GM18868 (cell line): ENCODE measurements around the gene EGFL7.
"Not testable (repeated sequence)": the region's sequence is repeated elsewhere in the genome, so short reads cannot be mapped to it uniquely, and the experiment has no call there.

ENCODE experiments used
- ATAC-seq: cut with Tn5 transposase; IDR thresholded peaks from one replicate; pipeline ENCODE4 v1.9.1; 2021; ENCODE audit warnings: mild to moderate bottlenecking, moderate library complexity; ENCODE audit not compliant: unreplicated experiment

Gene EGFL7

DNA sequence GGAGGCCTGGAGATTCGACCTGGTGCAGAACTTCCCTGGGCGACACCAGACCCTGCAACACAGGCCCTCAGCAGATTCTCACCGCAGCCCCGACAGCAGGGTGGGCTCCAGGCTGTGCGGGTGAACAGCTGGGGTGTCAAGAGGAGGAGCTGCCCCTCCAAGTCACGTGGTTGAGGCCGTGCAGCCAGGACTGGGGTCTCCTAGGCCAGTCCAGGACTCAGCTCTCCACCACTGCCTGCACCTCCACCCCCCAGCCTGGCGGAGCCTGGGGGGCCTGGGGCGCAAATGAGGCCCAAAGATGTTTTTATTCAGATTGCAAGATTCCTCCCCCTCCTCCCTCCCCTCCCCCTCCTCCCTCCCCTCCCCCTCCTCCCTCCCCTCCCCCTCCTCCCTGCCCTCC is 33.8 kb downstream of the EGFL7 start:
- no peak for ATAC-seq

DNA sequence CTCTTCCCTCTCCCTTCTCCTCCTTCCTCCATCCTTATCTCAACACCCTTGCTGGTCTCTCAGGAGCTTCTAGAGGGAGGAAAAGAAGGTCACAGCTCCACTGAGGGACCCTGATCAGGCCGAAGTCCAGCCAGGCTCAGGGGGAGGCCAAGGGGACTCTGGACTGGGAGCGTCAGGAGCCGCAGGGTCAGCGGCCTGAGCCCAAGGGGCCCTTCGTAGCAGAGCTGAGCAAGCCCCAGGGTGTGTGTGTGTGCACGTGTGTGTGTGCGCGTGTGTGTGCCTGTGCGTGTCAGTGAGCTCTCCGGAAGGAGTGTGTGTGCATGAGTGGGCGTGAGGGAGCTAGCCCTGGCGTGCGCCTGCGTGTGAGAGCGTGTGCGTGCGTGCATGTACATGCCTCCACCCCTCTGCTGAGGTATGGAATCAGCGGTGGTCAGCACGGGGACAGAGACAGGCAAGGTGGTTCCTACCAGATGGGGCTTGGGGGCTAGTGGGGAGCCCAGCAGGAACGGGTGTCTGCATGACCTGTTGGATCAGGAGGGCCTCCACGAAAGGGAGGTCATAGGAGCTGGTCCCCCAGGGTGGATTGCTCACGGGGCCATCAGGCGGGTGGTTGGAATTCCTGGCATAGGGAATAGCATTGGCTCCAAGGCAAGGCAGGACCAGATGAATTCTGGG is 34.6 kb downstream of the EGFL7 start:
- no peak for ATAC-seq

DNA sequence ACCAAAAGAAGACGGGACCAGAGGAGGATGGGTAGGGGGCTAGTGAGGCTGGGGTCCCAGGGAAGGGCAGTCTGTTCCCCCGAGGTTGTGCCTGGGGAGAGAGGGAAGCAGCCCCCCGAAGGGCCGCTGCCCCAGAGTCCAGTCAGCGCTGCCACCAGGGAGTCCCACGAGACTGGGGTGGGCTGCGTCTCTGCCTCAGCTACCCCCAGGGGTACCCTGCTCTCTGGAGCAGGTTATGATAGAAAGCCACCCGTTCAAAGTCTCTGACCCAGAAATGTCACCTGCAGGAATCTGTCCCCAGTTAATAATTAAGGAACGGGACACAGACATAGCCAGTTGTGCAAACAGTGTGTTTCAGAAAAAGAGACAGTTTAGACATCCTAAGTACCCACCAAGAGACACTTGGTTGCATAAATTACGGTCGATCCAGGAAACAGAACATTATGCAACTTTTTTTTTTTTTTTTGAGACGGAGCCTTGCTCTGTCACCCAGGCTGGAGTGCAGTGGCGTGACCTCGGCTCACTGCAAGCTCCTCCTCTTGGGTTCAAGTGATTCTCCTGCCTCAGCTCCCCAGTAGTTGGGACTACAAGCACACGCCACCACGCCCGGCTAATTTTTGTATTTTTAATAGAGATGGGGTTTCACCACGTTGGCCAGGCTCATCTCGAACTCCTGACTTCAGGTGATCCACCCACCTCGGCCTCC is 35.3 kb downstream of the EGFL7 start:
- no peak for ATAC-seq

DNA sequence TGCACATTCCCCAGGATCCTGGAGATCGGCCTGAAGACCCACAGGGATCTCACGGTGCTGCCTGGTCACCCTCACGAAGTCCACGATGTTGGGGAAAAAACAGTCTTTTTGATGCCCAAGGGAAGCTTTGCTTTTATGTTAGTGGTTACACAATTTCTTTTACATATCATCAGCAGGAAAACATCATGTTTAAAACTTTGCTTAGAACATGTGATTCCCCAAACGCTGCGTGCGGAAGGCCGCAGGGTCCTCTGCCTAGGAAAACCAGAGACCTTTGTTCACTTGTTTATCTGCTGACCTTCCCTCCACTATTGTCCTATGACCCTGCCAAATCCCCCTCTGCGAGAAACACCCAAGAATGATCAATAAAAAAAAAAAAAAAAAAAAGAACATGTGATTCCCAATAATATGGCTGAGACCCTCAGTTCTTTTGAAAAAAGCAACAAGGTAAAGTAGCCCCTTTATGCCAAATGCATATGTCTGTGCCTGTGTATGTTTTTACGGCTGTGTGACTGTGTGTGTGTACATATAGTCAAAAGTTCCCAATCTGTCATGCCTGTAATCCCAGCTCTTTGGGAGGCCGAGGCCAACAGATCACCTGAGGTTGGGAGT is 36.0 kb downstream of the EGFL7 start:
- no peak for ATAC-seq

DNA sequence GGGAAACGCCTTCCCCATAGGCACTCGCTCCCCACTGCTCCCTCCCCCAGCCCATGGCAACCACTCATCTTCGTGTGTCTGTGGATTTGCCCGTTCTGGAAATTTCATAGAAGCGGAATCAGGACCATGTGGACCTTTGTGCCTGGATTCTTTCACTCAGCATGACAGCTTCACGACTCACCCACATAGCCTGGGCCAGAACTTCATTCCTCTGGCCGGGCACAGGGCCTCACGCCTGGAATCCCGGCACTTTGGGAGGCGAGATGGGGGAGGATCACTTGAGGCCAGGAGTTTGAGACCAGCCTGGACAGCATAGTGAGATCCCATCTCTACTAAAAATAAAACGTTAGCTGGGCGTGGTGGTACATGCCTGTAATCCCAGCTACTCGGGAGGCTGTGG is 37.6 kb downstream of the EGFL7 start:
- ATAC-seq, result no peak

DNA sequence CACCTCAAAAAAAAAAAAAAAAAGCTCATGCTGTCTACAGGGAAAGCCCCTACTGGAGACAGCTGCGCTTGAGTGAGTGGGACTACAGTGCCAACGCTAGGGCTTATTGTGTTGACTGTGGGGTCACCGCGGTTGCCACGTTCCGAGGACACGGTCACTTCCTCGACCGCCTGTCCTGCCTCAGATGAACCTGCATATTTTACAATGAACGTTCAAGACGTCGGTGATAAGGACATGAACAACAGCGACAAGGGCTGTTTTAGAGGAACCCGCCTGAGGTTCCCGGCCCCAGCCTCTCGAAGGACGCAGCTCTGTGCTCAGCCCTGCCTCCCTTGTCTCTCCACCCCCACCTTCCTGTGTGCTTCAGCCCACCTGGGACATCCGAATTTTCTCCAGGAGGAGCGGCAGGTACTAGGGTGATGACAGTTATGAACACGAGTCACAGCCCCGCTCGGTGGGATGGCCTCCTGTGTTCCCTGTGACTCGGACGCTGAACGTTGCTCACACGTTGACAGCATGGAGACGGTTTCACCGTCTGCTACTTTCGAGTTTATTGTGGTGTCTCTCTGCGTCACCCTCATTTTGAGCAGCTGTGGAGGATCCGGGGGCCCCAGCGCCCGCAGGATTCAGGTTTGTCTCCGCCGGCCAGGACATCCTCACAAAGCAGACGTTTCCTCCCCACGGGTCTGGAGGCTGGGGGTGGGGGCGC is 38.4 kb downstream of the EGFL7 start:
- peak; percentile 77 for ATAC-seq

DNA sequence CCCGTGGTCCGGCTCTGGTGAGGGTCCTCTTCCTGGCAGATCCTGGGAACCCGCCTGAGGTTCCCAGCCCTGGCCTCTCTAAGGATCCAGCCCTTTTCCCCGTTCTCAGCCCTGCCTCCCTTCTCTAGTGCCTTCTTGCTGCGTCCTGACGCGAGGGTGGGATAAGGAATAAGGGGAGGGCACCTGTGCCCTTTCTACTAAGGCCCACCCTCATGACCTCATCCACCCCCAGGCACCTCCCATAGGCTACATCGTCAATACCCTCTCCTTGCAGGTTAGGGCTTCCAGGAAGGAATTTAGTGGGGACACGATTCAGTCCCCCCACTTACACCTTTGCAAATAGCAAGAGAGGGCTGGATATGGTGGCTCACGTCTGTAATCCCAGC is 38.9 kb downstream of the EGFL7 start:
- ATAC-seq, result no peak

DNA sequence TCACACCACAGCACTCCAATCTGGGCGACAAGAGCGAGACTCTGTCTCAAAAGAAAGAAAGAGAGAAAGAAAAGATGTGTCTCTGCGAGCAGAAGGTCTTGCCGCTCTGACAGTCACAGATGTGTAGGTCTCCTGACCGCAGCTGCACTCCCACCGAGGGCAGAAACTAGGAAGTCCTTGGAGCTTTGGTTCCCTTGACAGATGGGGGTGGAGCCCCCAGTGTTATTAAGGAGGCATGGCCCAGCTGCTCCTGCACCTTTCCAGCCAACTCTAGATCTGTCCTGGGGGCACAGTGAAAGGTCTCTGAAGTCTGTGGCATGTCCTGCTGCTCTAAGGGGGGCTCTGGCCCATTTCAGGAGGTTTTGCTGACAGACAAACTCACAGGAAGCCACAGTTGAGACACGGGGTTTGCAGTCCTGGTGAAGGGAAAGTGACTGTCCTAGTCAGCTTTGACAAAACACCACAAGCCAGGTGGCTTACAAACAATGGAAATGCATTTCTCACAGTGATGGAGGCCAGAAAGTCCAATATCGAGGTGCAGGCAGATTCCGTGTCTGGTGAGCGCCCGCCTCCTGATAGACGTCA is 40.7 kb downstream of the EGFL7 start:
- ATAC-seq, result no peak

DNA sequence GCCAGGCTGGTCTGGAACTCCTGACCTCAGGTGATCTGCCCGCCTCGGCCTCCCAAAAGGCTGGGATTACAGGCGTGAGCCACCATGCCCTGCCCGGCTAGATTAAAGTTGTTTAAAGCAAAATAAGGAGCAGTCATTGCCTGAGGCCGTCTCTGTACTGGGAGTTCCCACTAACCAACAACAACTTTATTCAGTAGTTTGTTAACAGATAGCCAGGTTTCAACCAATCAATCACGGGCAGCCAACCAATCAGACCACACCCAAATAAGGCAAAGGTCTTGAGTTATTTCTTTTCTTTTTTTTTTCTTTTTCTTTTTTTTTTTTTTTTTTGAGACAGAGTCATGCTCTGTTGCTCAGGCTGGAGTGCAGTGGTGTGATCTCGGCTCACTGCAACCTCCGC is 42.0 kb downstream of the EGFL7 start:
- not testable (repeated sequence) for ATAC-seq

DNA sequence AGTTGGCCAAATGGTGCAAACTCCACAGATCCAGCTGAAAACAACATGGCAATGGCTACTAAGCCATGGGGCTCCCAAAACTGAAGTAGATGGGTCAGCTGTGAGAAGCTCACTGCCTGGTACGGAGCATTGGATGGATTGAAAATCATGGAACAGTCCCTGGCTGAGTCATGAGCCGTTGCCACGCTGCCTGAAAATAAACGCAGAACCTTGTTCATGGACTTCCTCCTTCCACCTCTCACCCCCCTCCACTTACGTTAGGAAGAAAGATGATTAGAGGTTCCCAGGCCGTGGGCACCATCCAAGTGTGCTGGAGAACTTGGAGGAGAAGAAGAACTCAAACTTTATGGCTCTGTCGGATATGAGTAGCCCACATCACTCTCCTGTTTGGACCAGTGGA is 42.8 kb downstream of the EGFL7 start:
- no peak for ATAC-seq

DNA sequence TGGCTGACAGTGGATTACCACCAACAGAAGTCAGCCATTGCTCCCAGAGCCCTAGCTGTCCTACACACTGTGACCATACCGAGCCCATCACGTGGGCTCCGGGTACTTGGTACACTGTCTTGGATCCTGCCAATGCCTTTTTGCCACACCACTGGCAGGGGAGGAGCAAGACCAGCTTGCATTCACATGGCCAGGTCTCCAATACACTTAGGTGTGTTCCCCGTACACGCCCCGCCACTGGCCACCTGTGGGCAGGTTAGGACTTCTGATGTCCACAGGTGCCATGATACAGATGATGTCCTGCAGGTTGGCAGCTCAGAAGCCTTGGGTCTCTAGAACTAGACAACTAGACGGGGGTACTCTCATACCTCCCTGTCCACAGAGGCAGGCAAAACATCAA is 44.3 kb downstream of the EGFL7 start:
- no peak for ATAC-seq

DNA sequence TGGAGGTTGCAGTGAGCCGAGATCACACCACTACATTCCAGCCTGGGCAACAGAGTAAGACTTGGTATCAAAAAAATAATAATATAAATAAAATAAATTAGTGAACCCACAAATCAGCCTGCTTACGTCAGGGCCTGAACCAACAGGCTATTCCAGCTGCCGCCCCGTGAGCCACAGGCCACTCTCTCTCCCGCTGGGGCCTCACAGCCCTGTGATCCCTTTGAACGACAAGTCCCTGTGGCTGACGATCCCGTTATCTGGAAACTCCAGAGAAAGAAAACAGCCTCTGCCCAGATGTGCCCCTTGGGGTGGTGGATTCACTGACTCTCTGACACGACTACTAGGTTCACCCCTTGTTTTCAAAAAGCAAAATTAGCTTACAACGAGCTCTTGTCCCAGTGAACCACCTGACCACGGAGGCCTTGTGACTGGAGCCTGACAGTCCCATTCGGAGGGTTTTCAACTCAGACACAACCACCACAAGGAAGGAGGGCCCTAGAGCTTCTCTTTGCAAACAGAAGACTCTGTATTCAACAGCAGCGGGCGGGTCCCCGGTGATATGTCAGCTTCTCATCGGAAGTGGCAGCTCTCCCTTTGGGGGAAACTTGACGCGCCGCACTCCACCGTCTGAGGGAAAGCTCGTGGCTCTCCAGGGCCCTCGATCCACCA is 45.3 kb downstream of the EGFL7 start:
- ATAC-seq, result no peak

DNA sequence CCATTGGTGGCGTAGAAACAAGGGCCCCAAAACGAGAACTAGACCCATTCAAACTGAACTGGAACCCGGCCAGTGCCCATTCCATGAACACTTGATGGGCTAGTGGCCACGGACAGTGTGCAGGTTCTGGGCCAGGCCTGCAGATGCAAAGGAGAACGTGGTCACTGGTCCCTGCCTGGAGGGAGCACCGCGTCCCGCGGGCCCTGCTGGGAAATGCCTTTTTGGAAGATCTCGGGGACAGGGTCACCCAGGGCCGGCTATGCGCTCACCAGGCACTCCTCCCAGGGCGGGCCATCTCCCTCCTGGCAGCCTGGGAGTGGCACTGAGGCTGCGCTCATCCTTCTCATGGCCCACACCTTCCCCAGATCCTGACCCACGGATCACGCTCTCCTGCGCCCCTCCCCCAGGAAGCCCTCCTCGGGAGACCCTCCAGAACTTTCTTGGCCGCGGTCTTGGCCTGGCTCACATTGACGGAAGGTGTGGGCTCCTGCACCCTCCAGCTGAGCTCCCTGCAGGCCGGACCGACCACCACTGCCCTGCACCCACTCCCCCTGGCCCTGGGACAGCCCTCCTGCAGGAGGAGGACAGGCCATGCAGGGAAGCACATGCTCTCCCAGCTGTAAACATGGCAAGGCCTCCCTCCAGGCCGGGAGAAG is 46.9 kb downstream of the EGFL7 start:
- no peak for ATAC-seq

DNA sequence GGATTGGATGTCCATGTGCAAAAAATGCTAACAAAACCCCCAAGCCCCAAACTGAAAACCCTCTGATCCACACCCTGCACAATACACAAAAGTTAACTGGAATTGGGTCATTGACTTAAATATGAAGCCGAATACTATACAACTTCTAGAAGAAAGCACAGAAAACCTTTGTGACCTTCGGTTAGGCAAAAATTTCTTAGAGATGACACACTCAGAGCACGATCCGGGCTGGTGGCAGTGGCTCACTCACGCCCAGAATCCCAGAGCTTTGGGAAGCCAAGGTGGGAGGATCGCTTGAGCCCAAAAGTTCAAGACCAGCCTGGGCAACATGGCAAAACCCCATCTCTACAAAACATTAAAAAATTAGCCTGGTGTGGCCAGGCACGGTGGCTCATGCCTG is 47.8 kb downstream of the EGFL7 start:
- ATAC-seq, result no peak

DNA sequence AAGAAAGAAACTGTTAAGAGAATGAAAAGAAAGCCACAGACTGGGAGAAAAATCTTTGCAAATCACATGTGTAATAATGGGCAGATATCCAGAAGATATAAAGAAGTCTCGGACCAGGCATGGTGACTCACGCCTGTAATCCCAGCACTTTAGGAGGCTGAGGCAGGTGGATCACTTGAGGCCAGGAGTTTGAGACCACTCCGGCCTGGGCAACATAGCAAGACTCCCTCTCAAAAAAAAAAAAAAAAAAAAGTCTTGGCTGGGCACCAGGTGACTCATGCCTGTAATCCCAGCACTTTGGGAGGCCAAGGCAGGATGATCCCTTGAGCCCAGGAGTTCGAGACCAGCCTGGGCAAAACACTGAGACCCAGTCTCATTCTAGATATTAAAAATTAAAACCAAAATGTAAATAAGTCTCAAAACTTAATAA is 48.5 kb downstream of the EGFL7 start:
- ATAC-seq, result not testable (repeated sequence)

DNA sequence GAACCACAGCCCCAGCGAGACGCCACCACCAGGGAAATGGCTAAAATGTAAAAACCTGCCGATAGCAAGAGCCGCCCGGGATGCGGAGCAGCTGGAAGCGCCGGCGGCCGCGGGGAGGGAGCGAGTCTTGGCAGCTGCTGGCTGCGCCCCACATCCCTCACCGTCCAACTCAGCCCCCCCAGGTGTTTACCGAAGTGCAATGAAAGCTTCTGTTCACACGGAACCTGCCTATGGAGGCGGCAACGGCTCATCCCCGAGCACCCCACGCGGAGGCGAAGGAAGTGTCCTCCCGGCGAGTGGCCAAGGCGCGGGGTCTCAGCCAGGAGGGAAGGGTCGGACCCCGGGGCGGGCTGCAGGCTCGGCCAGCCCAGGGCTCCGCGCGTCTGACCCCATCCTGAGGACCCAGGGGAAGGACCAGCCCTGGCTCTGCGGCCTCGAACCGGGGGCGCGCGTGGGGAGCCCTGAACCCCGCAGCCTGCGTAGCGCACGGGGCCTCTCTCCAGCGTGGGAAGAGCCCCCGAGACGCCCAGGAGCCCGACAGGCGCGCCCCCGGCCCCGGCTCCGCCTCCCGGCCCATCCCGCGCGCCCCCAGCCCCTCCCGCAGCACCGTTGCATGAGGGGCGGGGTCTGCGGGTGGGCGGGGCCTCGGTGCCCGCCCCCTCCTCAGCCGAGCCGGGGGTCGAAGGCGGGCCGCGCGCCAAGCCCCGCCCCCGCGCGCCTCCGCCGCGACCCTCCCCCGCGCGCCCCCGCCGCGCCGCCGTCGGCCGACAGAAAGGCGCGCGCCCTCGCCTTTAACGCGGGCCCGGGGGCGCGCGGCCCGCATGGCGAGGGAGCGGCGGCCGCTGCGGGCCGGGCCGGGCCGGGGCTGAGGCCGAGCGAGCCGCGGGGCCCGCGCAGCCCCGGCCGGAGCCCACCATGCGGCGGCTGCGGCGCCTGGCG is 49.3 kb downstream of the EGFL7 start, which contains the start of gene DIPK1B:
DIPK1B (plus strand) TSS at position 822 of the 939 bp plus-strand sequence; CDS start at position 916, 94 bp downstream.
- ATAC-seq, result no peak

DNA sequence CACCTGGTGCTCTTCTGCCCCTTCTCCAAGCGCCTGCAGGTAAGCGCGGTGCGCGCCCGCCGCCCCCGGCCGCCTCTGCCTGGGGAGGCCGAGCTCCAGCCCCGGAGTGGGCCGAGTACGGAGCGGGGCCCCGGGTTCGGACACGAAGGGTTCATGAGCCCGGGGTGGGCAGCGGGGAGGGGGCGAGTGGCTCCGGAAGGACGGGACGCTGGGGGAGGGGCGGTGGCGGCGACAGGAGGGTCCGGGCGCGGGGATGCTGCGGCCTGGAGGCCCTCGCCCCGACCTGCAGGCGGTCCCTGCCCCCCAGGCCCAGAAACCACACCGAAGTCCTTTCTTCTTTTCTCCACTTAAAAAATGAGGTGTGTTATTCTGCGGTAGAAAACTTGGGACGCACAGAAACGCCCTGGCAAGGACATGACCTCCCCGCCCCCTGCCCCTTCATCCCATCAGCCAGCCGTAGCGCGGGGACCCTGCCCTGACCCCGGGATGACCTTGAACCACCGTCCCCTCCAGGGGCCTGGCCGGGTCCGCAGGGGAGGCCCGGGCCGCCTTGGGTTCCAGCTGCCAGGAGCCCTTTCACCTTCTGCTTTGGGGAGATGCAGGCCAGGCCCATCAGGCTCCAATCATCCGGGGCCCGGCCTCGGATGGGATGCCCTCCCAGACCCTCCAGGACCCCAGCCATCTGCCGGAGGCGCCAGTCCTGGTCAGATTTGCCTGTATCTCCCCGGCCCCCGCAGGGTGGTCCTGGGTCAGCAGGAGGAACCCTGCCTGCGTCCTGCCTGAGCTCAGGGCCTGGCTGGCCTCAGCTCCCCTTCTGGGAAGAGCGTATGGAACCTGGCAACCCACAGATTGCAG is 50.2 kb downstream of the EGFL7 start:
- no peak for ATAC-seq

DNA sequence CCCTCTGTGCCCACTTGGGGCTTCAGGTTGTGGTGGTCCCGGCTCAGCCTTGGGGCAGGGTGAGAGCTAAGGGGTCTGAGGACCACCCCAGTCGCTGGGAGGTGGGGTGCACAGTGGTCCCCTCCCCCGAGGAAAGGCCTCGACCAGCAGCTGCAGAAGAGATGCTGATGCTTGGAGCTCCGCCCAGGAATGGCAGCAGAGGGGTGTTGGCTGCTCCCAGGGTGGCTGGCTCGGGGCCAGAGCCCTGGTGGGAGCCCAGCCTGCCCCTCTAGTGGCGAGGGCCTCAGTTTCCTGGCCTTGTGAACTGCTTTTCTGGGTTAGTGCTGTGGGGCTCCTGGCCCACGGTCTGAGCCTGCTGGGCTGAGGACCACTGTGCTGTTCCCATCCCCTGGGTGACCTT is 50.8 kb downstream of the EGFL7 start:
- ATAC-seq, result no peak
